Fibroblast of upper back skin (primary cell): Measurements from ENCODE around the gene WFDC12.
"Not testable (repeated sequence)": the region's sequence is repeated elsewhere in the genome, so short reads cannot be mapped to it uniquely, and the experiment has no call there.

Experiments used
- DNase-seq: peaks from one replicate; pipeline ENCODE4 v3.0.0-alpha.2; 2013

The WFDC12 gene, protein sequence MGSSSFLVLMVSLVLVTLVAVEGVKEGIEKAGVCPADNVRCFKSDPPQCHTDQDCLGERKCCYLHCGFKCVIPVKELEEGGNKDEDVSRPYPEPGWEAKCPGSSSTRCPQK

GRCh38 chr20:45124365-45124764 is at the start of gene WFDC12:
Gene WFDC12 (minus strand): TSS chr20:45124465. CDS start chr20:45124447, 18 bp downstream.
- DNase-seq: no peak

- DNase-seq: no peak
These were observed 49.3 kb upstream of the WFDC12 start for GRCh38 chr20:45173522-45173921.

DNA sequence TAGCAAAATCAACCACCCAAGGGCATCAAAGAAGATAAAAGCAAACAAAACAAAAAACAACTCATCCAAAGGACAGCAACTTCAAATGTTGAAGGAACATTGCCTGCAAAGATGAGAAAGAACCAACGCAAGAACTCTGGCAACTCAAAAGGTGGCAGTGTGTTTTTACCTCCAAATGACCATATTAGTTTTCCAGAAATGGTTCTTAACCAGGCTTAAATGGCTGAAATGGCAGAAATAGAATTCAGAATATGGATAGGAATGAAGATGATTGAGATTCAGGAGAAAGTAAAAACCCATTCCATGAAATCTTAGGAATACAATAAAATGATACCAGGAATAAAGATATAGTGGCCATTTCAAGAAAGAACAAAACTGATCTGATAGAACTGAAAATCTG is 40.6 kb upstream of the WFDC12 start:
- DNase-seq: no peak

DNA sequence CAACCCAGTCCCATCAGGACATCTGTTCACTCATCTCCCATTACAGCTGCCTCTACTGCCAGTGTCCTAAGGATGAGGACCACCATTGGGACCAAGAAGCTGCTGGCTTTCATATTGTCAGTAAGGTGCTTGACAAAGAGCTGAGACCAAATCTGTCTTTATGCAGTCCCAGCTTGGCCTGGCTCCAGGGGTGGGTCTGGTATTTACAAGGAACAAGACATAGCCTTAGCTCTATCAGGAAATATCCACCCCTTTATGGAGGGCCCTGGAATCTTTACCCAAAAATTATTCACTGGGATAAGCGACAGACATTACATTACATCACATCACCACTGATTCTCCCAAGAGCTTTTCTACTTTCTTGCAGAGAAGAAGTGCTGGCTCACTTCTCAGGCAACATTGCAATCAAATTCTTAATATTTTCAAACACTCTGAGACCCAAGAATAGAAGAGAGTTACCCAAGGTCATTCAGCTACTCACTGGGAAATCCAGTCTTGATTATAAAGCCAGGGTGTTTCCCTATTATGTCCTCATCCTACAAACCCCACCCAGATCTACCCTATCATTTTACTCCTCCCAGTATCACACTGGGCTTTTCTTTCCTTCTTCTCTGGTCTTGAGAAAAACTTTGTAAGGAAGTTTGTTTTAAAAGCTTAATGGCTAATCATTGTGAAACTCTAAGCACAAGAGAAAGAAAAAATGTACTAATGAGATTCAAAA is 39.0 kb upstream of the WFDC12 start:
- DNase-seq: no peak

GRCh38 chr20:45157962-45158361 is 33.7 kb upstream of the WFDC12 start:
- DNase-seq: peak; percentile 73

GRCh38 chr20:45156713-45157112 is 32.4 kb upstream of the WFDC12 start:
- no peak for DNase-seq

GRCh38 chr20:45154794-45155193 is 30.5 kb upstream of the WFDC12 start:
- not testable (repeated sequence) for DNase-seq

DNA sequence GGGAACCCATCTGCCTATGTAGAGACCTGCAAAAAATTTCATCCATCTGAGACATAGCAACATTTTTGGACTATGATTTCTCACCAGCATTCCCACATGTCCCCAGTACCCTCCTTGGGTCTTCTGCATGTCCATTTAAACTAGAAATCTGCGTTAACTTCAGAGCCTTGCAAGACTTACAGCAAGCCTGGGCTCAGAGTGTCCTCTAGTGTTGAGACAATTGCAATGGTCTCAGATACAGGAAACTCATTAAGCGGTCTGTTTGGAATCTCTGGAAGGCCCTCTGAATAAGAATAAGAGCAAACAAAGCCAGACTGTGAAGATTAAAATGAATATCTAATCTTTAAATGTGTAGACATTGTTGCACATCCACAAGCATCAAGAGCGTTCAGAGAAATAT is 29.9 kb upstream of the WFDC12 start:
- DNase-seq: no peak

DNA sequence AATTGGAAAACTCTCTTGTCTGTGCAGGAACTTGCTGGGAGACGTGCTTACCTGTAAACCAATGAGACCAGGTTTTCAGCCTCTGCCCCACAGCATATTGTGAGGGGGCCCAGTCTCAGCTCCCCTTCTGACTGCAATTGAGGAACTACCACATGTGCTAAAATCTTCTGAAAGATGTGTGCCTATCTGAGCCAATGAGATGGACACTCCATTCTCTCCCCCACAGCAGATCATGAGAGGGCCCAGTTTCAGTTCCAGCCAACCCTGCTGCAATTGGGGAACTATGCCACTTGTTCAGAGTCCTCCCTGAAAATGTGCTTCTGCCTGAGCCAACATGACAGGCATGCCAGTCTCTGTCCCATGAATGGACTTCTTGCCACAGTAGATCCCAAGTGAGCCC is 29.5 kb upstream of the WFDC12 start:
- DNase-seq: no peak

- no peak for DNase-seq
These were observed 28.9 kb upstream of the WFDC12 start for GRCh38 chr20:45153147-45153546.

- no peak for DNase-seq
These were observed 28.1 kb upstream of the WFDC12 start for GRCh38 chr20:45152405-45152804.

- DNase-seq: no peak
These were observed 24.8 kb upstream of the WFDC12 start for GRCh38 chr20:45149062-45149461.

GRCh38 chr20:45140836-45141235 is 16.6 kb upstream of the WFDC12 start:
- no peak for DNase-seq

DNA sequence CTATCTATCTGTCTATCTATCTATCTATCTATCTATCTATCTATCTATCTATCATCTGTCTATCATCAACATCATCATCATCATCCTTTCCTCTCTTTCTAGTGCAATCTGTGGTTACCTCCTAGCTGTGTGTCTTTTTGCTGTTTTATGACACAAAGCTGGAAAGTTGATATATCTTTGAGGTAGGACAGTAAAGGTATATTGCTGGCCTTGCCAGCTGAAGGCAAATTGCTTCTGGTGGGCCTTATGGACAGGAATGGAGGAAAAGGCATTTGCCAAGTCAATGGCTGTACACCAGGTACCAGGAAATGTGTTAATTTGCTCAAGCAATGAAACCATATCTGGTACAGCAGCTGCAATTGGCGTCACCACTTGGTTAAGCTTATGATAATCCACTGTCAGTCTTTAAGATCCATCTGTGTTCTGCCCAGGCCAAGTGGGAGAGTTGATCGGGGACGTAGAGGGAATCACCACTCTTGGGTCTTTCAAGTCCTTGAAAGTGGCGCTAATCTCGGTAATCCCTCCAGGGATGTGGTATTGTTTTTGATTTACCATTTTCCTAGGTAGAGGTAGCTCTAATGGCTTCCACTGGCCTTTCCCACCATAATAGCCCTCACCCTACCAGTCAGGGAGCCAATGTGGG is 15.6 kb upstream of the WFDC12 start:
- DNase-seq: not testable (repeated sequence)

DNA sequence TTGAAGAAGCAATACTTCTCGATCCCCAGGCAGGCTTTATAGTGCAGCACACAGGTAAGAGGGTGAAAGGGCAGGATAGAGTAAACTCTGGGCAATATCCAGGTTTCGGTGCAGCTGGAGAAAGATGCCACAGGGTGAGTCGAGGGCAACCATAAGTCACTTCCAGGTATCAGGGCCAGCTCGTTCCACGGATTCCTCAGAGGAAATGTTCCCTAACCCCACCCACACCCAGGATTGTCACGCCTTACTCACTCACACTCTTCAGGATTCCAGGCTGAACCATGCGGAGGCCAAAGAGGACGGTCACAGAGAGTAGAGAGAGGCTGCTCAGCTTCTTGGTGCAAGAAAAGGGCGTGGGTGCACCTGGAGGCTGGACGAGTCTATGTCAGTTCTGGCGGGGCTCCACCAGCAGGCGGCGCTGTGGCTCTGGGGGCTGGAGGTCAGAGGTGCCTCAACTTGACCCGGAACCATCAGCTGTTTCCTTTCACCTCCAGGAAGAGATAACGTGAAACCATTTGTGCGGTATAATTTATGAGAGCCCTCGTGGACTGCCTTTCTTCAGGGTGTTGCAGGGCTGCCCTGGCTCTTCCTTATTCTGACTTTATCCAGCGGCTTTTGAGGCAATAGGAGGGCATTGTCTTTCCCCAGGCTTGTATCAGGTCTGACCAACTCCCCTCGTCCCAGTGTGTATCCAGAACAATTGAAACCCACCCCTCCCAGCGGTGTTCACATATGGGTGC is 14.5 kb upstream of the WFDC12 start:
- DNase-seq: no peak

- no peak for DNase-seq
These were observed 12.6 kb upstream of the WFDC12 start for GRCh38 chr20:45136911-45137310.

GRCh38 chr20:45128099-45128498 is 3.8 kb upstream of the WFDC12 start:
- DNase-seq: no peak

DNA sequence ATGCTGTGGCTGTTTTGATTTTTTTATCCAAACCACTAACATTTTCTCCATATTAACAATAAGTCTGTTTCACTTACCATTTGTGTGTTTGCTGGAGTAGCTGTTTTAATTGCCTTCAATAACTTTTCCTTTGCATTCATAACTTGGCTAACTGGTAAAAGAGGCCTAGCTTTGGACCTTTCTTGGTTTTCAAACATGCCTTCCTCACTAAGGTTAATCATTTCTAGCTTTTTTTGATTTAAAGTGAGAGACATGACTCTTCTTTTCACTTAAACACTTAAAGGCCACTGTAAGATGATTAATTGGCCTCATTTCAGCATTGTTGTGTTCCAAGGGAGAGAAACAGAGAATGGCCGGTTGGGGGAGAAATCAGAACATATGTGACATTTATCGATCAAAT is 2.9 kb downstream of the WFDC12 start:
- DNase-seq: no peak

DNA sequence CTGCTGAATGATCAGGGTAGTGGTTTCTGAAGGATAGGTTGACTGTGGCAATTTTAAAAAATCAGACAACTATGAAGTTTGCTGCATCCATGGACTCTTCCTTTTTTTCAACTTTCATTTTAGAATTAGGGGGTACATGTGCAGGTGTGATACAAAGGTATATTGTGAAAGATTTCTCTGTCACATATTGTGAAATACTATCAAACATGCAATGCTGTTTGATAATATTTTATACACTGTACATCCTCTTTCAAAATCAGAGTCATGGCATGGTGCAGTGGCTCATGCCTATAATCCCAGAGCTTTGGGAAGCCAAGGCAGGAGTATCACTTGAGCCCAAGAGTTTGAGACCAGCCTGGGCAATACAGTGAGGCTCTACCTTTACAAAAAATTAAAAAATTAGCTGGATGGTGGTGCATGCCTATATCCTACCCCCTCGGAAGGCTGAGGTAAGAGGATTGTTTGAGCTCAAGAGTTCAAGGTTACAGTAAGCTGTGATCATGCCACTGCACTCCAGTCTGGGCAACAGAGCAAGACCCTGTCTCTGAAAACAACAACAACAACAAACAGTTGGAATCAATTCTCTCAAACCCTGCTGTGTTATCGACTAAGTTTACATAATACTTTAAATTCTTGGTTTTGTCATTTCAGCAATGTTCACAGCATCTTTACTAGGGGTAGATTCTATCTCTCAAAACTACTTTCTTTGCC is 4.6 kb downstream of the WFDC12 start:
- no peak for DNase-seq

GRCh38 chr20:45118028-45118427 is 6.2 kb downstream of the WFDC12 start:
- DNase-seq: no peak

- DNase-seq: no peak
These were observed 6.7 kb downstream of the WFDC12 start for GRCh38 chr20:45117581-45117980.

DNA sequence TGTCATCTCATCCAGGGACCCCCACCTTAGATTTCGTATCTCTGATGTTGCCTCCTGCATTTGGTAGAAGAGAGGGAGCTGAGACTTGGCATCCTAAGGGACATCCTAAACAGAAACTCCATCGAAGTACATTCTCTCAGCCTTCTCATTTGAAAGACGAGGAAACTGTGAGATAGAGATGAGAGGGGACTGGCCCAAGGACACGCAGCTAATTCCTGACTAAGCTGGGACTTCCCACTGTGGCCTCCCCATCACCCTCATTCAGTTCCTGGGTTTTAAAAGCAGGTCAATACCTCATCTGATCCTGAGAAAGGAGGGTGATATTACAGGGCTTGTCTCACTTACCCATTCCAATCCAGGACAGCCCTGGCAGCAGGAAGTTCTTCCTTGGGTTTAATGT is 8.4 kb downstream of the WFDC12 start:
- no peak for DNase-seq

DNA sequence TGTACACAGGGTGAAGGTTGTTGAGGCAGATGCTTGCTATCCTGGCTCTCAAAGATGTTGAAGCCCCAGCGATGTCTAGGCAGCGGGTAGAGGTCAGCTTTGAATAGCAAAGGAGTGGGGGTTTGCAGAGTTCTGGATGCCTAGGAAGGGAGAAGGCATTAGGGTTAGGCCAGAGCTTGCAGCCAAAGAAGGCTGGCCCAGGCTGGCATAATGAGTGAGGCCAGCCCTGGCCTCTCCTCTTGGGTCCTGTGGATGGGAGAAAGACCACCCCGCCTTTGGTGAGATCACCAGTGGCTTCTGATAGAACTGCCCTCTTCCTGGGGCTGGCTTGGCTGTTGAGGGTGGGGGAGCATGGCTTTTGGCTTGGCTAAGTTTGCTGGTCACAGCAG is 8.9 kb downstream of the WFDC12 start:
- DNase-seq: no peak
